A549 (cell line): ENCODE results near the gene MARCHF10. TPM values are rescaled to one million over a fixed set of nuclear protein-coding genes. Genes with fewer than 3 reads are reported as not detected.

Experiments
- ATAC-seq, 2 experiments: fragments of 200-7000 bp in 1 of 2; fragments of >200 bp in 1 of 2; cut with Nextera tagmentation in 1 of 2; cut with Tn5 transposase in 1 of 2; 3 replicates each; pipeline versions ENCODE4 v1.8.0 to v1.9.1; 2018 to 2020; ENCODE audit warnings: mild to moderate bottlenecking in 1 of 2, moderate library complexity in 1 of 2
- CTCF ChIA-PET: fragments of 300-600 bp; sonication (Branson Sonifier 250); formaldehyde crosslinking; extraction: SDS; loops from one replicate; lab custom pipeline; 2021; ENCODE audit warnings: antibody characterized with exemption, inconsistent platforms; lab: Yijun Ruan, JAX
- POLR2A ChIA-PET: fragments of 350-600 bp; formaldehyde crosslinking; extraction: SDS; loops from one replicate; lab custom pipeline; 2021; ENCODE audit warnings: antibody characterized with exemption, inconsistent platforms; lab: Yijun Ruan, JAX
- DNase-seq, 2 experiments: peaks; one replicate each; pipeline versions ENCODE4 v3.0.0 to v3.0.0-alpha.2; 2011 to 2016; ENCODE audit warnings: low read depth in 1 of 2, low spot score in 1 of 2
- FAIRE-seq: peaks from 2 replicates; lab custom pipeline; 2011; peaks lifted over from hg19 to GRCh38; lab: Jason Lieb, UNC
- H3K27ac ChIP-seq, 2 experiments: fragments of >200 bp; sonication (Bioruptor Twin); formaldehyde crosslinking; 3 replicates each; pipeline ENCODE4 v1.5.1; 2016 to 2017
- H3K4me1 ChIP-seq: fragments of >200 bp; sonication (Bioruptor Twin); formaldehyde crosslinking; 3 replicates; pipeline ENCODE4 v1.6.1; 2016
- H3K4me2 ChIP-seq: fragments of >200 bp; sonication (Bioruptor Twin); formaldehyde crosslinking; 3 replicates; pipeline ENCODE4 v1.6.1; 2016
- H3K4me3 ChIP-seq: fragments of >200 bp; sonication (Bioruptor Twin); formaldehyde crosslinking; 3 replicates; pipeline ENCODE4 v1.5.1; 2016
- H3K9me3 ChIP-seq: fragments of >200 bp; sonication (Bioruptor Twin); formaldehyde crosslinking; 3 replicates; pipeline ENCODE4 v1.6.1; 2016
- ATOH8 ChIP-seq: fragments of 250-450 bp; sonication (Bioruptor Pico); IDR thresholded peaks from 2 replicates; pipeline ENCODE4 v1.5.0; 2020; ENCODE audit warnings: low read depth, mild to moderate bottlenecking, moderate library complexity
- CEBPB ChIP-seq, 2 experiments: fragments of >200 bp in 1 of 2; sonication (Bioruptor Twin) in 1 of 2; formaldehyde crosslinking in 1 of 2; IDR thresholded peaks; 2 replicates each; pipeline ENCODE4 v1.6.1; 2012 to 2016
- E2F6 ChIP-seq: IDR thresholded peaks from 2 replicates; pipeline ENCODE4 v1.6.1; 2012; ENCODE audit warnings: low read depth, borderline replicate concordance
- ELK1 ChIP-seq: fragments of 150-350 bp; IDR thresholded peaks from 2 replicates; pipeline ENCODE4 v1.6.1; 2014; ENCODE audit warnings: low read depth, mild to moderate bottlenecking, low read length
- ESRRA ChIP-seq: fragments of 150-350 bp; IDR thresholded peaks from 2 replicates; pipeline ENCODE4 v1.6.1; 2014; ENCODE audit warnings: mild to moderate bottlenecking, low read length, borderline replicate concordance
- FOSL2 ChIP-seq, 2 experiments: fragments of 450-650 bp in 1 of 2; fragments of >200 bp in 1 of 2; sonication (Bioruptor Twin) in 1 of 2; formaldehyde crosslinking; IDR thresholded peaks; 2 replicates each; pipeline versions ENCODE4 v1.5.0 to v1.6.1; 2016 to 2020; ENCODE audit warnings: mild to moderate bottlenecking in 1 of 2, moderate library complexity in 1 of 2
- HDAC2 ChIP-seq: fragments of 200-600 bp; sonication (generic); IDR thresholded peaks from 2 replicates; pipeline ENCODE4 v1.6.1; 2016
- HEYL ChIP-seq: fragments of 250-450 bp; sonication (Bioruptor Pico); IDR thresholded peaks from 2 replicates; pipeline ENCODE4 v1.8.0; 2021; ENCODE audit warnings: mild to moderate bottlenecking, moderate library complexity
- HMGXB4 ChIP-seq: fragments of 250-450 bp; sonication (Bioruptor Pico); IDR thresholded peaks from 2 replicates; pipeline ENCODE4 v1.5.0; 2021; ENCODE audit warnings: mild to moderate bottlenecking, moderate library complexity, borderline replicate concordance
- HOXB13 ChIP-seq: fragments of 250-450 bp; sonication (Bioruptor Pico); IDR thresholded peaks from 2 replicates; pipeline ENCODE4 v1.5.0; 2020; ENCODE audit warnings: low read depth, mild to moderate bottlenecking, moderate library complexity
- JUNB ChIP-seq: fragments of >200 bp; sonication (Bioruptor Twin); formaldehyde crosslinking; IDR thresholded peaks from 2 replicates; pipeline ENCODE4 v1.6.1; 2016
- MAX ChIP-seq: IDR thresholded peaks from 2 replicates; pipeline ENCODE4 v1.6.1; 2012
- MAZ ChIP-seq: fragments of 150-350 bp; IDR thresholded peaks from 2 replicates; pipeline ENCODE4 v1.6.1; 2014; ENCODE audit warnings: antibody characterized with exemption, low read depth, low read length, borderline replicate concordance
- MYC ChIP-seq: IDR thresholded peaks from 2 replicates; pipeline ENCODE4 v1.6.1; 2012; ENCODE audit warnings: mild to moderate bottlenecking, inconsistent platforms, low read length, improper control_type of control experiment, borderline replicate concordance
- NFE2L2 ChIP-seq: fragments of 150-350 bp; conservative IDR thresholded peaks from 2 replicates; pipeline ENCODE4 v1.6.1; 2014; ENCODE audit warnings: low read length
- NR3C1 ChIP-seq: fragments of >200 bp; sonication (Bioruptor Twin); formaldehyde crosslinking; IDR thresholded peaks from 3 replicates; pipeline ENCODE4 v1.6.1; 2017
- POLR2AphosphoS2 ChIP-seq: conservative IDR thresholded peaks from 2 replicates; pipeline ENCODE4 v1.6.1; 2012; ENCODE audit warnings: low read length, improper control_type of control experiment, inconsistent platforms
- RAD21 ChIP-seq, 2 experiments: fragments of >200 bp in 1 of 2; sonication (Bioruptor Twin) in 1 of 2; formaldehyde crosslinking in 1 of 2; IDR thresholded peaks in 1 of 2; conservative IDR thresholded peaks in 1 of 2; 2 replicates in 1 of 2; 3 replicates in 1 of 2; pipeline ENCODE4 v1.6.1; 2012 to 2018; ENCODE audit warnings: inconsistent platforms in 1 of 2
- RCOR1 ChIP-seq: fragments of 150-350 bp; IDR thresholded peaks from 2 replicates; pipeline ENCODE4 v1.6.1; 2014; ENCODE audit warnings: antibody characterized with exemption, low read length, low read depth
- REST ChIP-seq: fragments of 200-600 bp; sonication (generic); IDR thresholded peaks from 2 replicates; pipeline ENCODE4 v1.6.1; 2016; ENCODE audit warnings: antibody characterized with exemption, mild to moderate bottlenecking, moderate library complexity
- RFX5 ChIP-seq: fragments of 450-650 bp; IDR thresholded peaks from 2 replicates; pipeline ENCODE4 v1.7.1; 2014; ENCODE audit warnings: antibody characterized with exemption, mild to moderate bottlenecking, moderate library complexity
- RNF2 ChIP-seq: fragments of 200-600 bp; sonication (generic); IDR thresholded peaks from 2 replicates; pipeline ENCODE4 v1.6.1; 2016; ENCODE audit warnings: low read depth, mild to moderate bottlenecking, antibody characterized with exemption, moderate library complexity, borderline replicate concordance
- SREBF2 ChIP-seq: fragments of 450-650 bp; IDR thresholded peaks from 2 replicates; pipeline ENCODE4 v1.6.1; 2014; ENCODE audit warnings: mild to moderate bottlenecking, moderate library complexity
- TFCP2L1 ChIP-seq: fragments of 250-450 bp; sonication (Bioruptor Pico); IDR thresholded peaks from 2 replicates; pipeline ENCODE4 v1.5.0; 2021; ENCODE audit warnings: mild to moderate bottlenecking
- TP53 ChIP-seq: fragments of 250-450 bp; sonication (Bioruptor Pico); IDR thresholded peaks from 2 replicates; pipeline ENCODE4 v1.5.0; 2021; ENCODE audit warnings: mild to moderate bottlenecking, moderate library complexity
- ZC3H11A ChIP-seq: fragments of 450-650 bp; IDR thresholded peaks from 2 replicates; pipeline ENCODE4 v1.6.1; 2014; ENCODE audit warnings: antibody characterized with exemption, mild to moderate bottlenecking
- ZFP36 ChIP-seq: fragments of 450-650 bp; IDR thresholded peaks from 2 replicates; pipeline ENCODE4 v1.6.1; 2014; ENCODE audit warnings: borderline replicate concordance; ENCODE audit not compliant: partially characterized antibody
- ZNF302 ChIP-seq: fragments of 250-450 bp; sonication (Bioruptor Pico); IDR thresholded peaks from 2 replicates; pipeline ENCODE4 v1.9.0; 2021; ENCODE audit warnings: inconsistent platforms, mild to moderate bottlenecking, moderate library complexity
- ZSCAN20 ChIP-seq: fragments of 250-450 bp; sonication (Bioruptor Pico); IDR thresholded peaks from 2 replicates; pipeline ENCODE4 v1.8.0; 2022; ENCODE audit warnings: mild to moderate bottlenecking, moderate library complexity
- WGBS: methylation state at CpG from one replicate; pipeline ENCODE4 v1.1.6; 2017; ENCODE audit errors: missing lambda C conversion rate; 5-methylcytosine and 5-hydroxymethylcytosine counted together
- polyA plus RNA-seq, 4 experiments: library from polyadenylated mRNA; depleted of rRNA in 3 of 4; stranded (reverse); fragments of >200 nt; fragmentation: RNase III in 1 of 4; extraction: RNeasy Plus Mini Kit Qiagen cat#74134 plus additional on column Dnase treatment in 1 of 4; gene quantifications; 2 replicates in 3 of 4; 3 replicates in 1 of 4; pipeline ENCODE4 v1.2.3, GENCODE V29; 2011 to 2017

The MARCHF10 gene
- polyA plus RNA-seq, 2 of the 4 experiments (the other 2 are of a cell fraction), result 0.43 to 0.57 TPM

- H3K4me1 ChIP-seq, result peaks cover 6% of the 10 kb centered on the region; the same call in 1 of the 3 replicates
- H3K4me3 ChIP-seq, result no peak overlapping the region
- DNase-seq, result no peak
- no peak for FAIRE-seq
- H3K27ac ChIP-seq, result no peak overlapping the region
- ChIA-PET CTCF (interaction anchor here (0.6 to 13.1 kb wide), 51 partner anchors 9 to 939 kb away, joined by 3 to 178 read pairs (median 4); partner anchors contain the start of gene TANC2), POLR2A (interaction anchor here (1.2 kb wide), 2 partner anchors 733 to 806 kb away, joined by 3 read pairs; no protein-coding TSS in a partner anchor)
- 91% methylated on average over 4 of the region's 4 CpGs for WGBS
- no peak for ATAC-seq
- H3K9me3 ChIP-seq, result no peaks in the 10 kb centered on the region
- TF ChIP-seq SREBF2 (no peak), HEYL (CRISPR knock-in tag) (no peak), RCOR1 (no peak), FOSL2 (IDR thresholded peaks at IDR 0.05) (no peak), FOSL2 (CRISPR knock-in tag; IDR thresholded peaks at IDR 0.05) (no peak), TP53 (CRISPR knock-in tag) (no peak), ATOH8 (CRISPR knock-in tag) (no peak), MAX (no peak), E2F6 (no peak), CEBPB (IDR thresholded peaks at IDR 0.05) (no peak), JUNB (no peak), ELK1 (no peak), TFCP2L1 (no peak), HMGXB4 (CRISPR knock-in tag) (no peak), MAZ (no peak), NR3C1 (no peak), HOXB13 (CRISPR knock-in tag) (no peak)
- no peak overlapping the region for H3K4me2 ChIP-seq
Observed at GRCh38 chr17:62672957-62673356, 135.2 kb downstream of the MARCHF10 start.

- Histone ChIP-seq H3K4me2 (no peak overlapping the region), H3K4me1 (peaks cover 6% of the 10 kb centered on the region; the same call in 1 of the 3 replicates), H3K9me3 (no peaks in the 10 kb centered on the region), H3K4me3 (no peak overlapping the region), H3K27ac (no peak overlapping the region)
- FAIRE-seq (no peak), ATAC-seq (peak in 1 of 2 experiments; percentile 16; a peak in 3 of 6 replicates), DNase-seq (no peak)
- CTCF ChIA-PET, result interaction anchor here (0.6 to 13.1 kb wide), 47 partner anchors 10 to 872 kb away, joined by 3 to 178 read pairs (median 4); partner anchors contain the start of gene TANC2
- no peak for TF ChIP-seq NFE2L2
- no peak for TF ChIP-seq ESRRA
- TF ChIP-seq REST, result no peak
- no peak for TF ChIP-seq ZNF302 (CRISPR knock-in tag)
- TF ChIP-seq ZSCAN20, result no peak
- TF ChIP-seq RNF2, result no peak
- TF ChIP-seq MYC, result no peak
- no peak for TF ChIP-seq HDAC2
- TF ChIP-seq JUNB, result no peak
- no peak for TF ChIP-seq POLR2AphosphoS2
- no peak for TF ChIP-seq RAD21 (conservative IDR thresholded peaks at IDR 0.05 in 1 of 2, IDR thresholded peaks at IDR 0.05 in 1 of 2)
- TF ChIP-seq ZC3H11A, result no peak
- TF ChIP-seq ZFP36, result no peak
- no peak for TF ChIP-seq RFX5
- POLR2A ChIA-PET, result interaction anchor here (1.2 kb wide), 1 partner anchor 807 kb away, joined by 3 read pairs; no protein-coding TSS in a partner anchor
- 81% methylated on average over 14 of the region's 14 CpGs for WGBS
Observed at GRCh38 chr17:62671553-62671952, 136.6 kb downstream of the MARCHF10 start.
